GM12891 (cell line): ENCODE measurements around the gene TSPAN11.

Experiments
- DNase-seq: peaks from one replicate; pipeline ENCODE4 v3.0.0; 2011; ENCODE audit warnings: low spot score; ENCODE audit not compliant: insufficient read length
- FAIRE-seq: peaks from 2 replicates; lab custom pipeline; 2011; peaks lifted over from hg19 to GRCh38; lab: Jason Lieb, UNC
- PAX5 ChIP-seq: IDR thresholded peaks from 2 replicates; pipeline ENCODE4 v1.6.1; 2011; ENCODE audit warnings: low read length, moderate library complexity, mild to moderate bottlenecking; ENCODE audit not compliant: insufficient read depth, severe bottlenecking
- POLR2A ChIP-seq: IDR thresholded peaks from 2 replicates; pipeline ENCODE4 v1.6.1; 2011; ENCODE audit warnings: low read depth, low read length, control low read depth
- POLR2AphosphoS5 ChIP-seq: IDR thresholded peaks from 2 replicates; pipeline ENCODE4 v1.6.1; 2011; ENCODE audit warnings: low read depth, low read length, control low read depth
- POU2F2 ChIP-seq: IDR thresholded peaks from 2 replicates; pipeline ENCODE4 v1.6.1; 2011; ENCODE audit warnings: low read depth, mild to moderate bottlenecking, control low read depth, low read length, moderate library complexity
- SPI1 ChIP-seq: IDR thresholded peaks from 2 replicates; pipeline ENCODE4 v1.6.1; 2011; ENCODE audit warnings: low read depth, low read length, control low read depth
- TAF1 ChIP-seq: IDR thresholded peaks from 2 replicates; pipeline ENCODE4 v1.6.1; 2011; ENCODE audit warnings: low read depth, low read length, control low read depth

The TSPAN11 gene

GRCh38 chr12:30997685-30998440 is 71.3 kb downstream of the TSPAN11 start:
- DNase-seq (no peak), FAIRE-seq (no peak)
- no peak for TF ChIP-seq POU2F2
- TF ChIP-seq TAF1: no peak
- TF ChIP-seq POLR2AphosphoS5: no peak
- no peak for TF ChIP-seq PAX5
- no peak for TF ChIP-seq POLR2A
- TF ChIP-seq SPI1: no peak

GRCh38 chr12:30999011-30999410 is 72.5 kb downstream of the TSPAN11 start:
- DNase-seq: no peak
- FAIRE-seq: no peak
- no peak for TF ChIP-seq POLR2AphosphoS5
- no peak for TF ChIP-seq PAX5
- TF ChIP-seq POU2F2: no peak
- TF ChIP-seq POLR2A: no peak
- TF ChIP-seq SPI1: no peak
- no peak for TF ChIP-seq TAF1

- FAIRE-seq: no peak
- DNase-seq: no peak
- TF ChIP-seq POU2F2 (no peak), TAF1 (no peak), POLR2AphosphoS5 (no peak), POLR2A (no peak), PAX5 (no peak), SPI1 (no peak)
Measured at GRCh38 chr12:30999723-31000122, 73.2 kb downstream of the TSPAN11 start.

- DNase-seq: no peak
- TF ChIP-seq POLR2A (no peak), PAX5 (no peak), POLR2AphosphoS5 (no peak), SPI1 (no peak), TAF1 (no peak), POU2F2 (no peak)
- no peak for FAIRE-seq
Measured at GRCh38 chr12:31000751-31001150, 74.2 kb downstream of the TSPAN11 start.

- DNase-seq (no peak), FAIRE-seq (no peak)
- TF ChIP-seq SPI1 (no peak), PAX5 (no peak), POU2F2 (no peak), TAF1 (no peak), POLR2A (no peak)
Measured at GRCh38 chr12:31001581-31002360, 75.2 kb downstream of the TSPAN11 start.

GRCh38 chr12:31002361-31002725 is 75.8 kb downstream of the TSPAN11 start:
- no peak for TF ChIP-seq POLR2AphosphoS5
- no peak for TF ChIP-seq POU2F2
- TF ChIP-seq PAX5: no peak
- no peak for TF ChIP-seq SPI1
- TF ChIP-seq TAF1: no peak
- FAIRE-seq: no peak
- DNase-seq: no peak

GRCh38 chr12:31002999-31003398 is 76.5 kb downstream of the TSPAN11 start:
- no peak for FAIRE-seq
- no peak for DNase-seq
- TF ChIP-seq TAF1 (no peak), SPI1 (no peak), POU2F2 (no peak), PAX5 (no peak), POLR2A (no peak), POLR2AphosphoS5 (no peak)

- TF ChIP-seq SPI1 (no peak), TAF1 (no peak), POU2F2 (no peak), POLR2A (no peak), POLR2AphosphoS5 (no peak), PAX5 (no peak)
- no peak for DNase-seq
- no peak for FAIRE-seq
Measured at GRCh38 chr12:31003861-31004640, 77.5 kb downstream of the TSPAN11 start.

- TF ChIP-seq SPI1: no peak
- no peak for TF ChIP-seq POLR2AphosphoS5
- no peak for TF ChIP-seq POU2F2
- TF ChIP-seq TAF1: no peak
- TF ChIP-seq POLR2A: no peak
- TF ChIP-seq PAX5: no peak
- DNase-seq (no peak), FAIRE-seq (no peak)
Measured at GRCh38 chr12:31004666-31005065, 78.1 kb downstream of the TSPAN11 start.
